Osteocyte (in vitro differentiated cells): ENCODE measurements around the gene ASCL1. TPM values are rescaled to one million over a fixed set of nuclear protein-coding genes. Genes with fewer than 3 reads are reported as not detected.

ENCODE experiments used
- DNase-seq: peaks from one replicate; pipeline ENCODE4 v3.0.0; 2021; ENCODE audit warnings: mixed read lengths; ENCODE audit not compliant: unreplicated experiment; ENCODE audit errors: extremely low spot score
- H3K27ac Mint-ChIP-seq: one replicate; pipeline ENCODE4 v1.8.0; 2021; ENCODE audit warnings: mild to moderate bottlenecking, mixed read lengths; ENCODE audit not compliant: unreplicated experiment
- H3K27me3 Mint-ChIP-seq: one replicate; pipeline ENCODE4 v1.8.0; 2021; ENCODE audit warnings: mixed read lengths; ENCODE audit not compliant: unreplicated experiment
- H3K36me3 Mint-ChIP-seq: one replicate; pipeline ENCODE4 v1.8.0; 2021; ENCODE audit warnings: mixed read lengths; ENCODE audit not compliant: unreplicated experiment
- H3K4me1 Mint-ChIP-seq: one replicate; pipeline ENCODE4 v1.8.0; 2021; ENCODE audit warnings: mixed read lengths; ENCODE audit not compliant: unreplicated experiment
- H3K4me3 Mint-ChIP-seq: one replicate; pipeline ENCODE4 v1.8.0; 2021; ENCODE audit warnings: mild to moderate bottlenecking, moderate library complexity, mixed read lengths; ENCODE audit not compliant: unreplicated experiment
- H3K9me3 Mint-ChIP-seq: one replicate; pipeline ENCODE4 v1.8.0; 2021; ENCODE audit warnings: mixed read lengths; ENCODE audit not compliant: unreplicated experiment
- total RNA-seq: library from RNA; stranded (reverse); gene quantifications from 2 replicates; pipeline ENCODE4 v1.2.1, GENCODE V29; 2021
- TF ChIP-seq, protein P1 (sequence below): fragments of 200-600 bp; sonication (generic); IDR thresholded peaks from 2 replicates; pipeline ENCODE4 v1.5.0; 2021; ENCODE audit warnings: antibody characterized with exemption, mild to moderate bottlenecking, moderate library complexity

Gene ASCL1
- total RNA-seq, 1 donor from 2014 or later = not detected

DNA sequence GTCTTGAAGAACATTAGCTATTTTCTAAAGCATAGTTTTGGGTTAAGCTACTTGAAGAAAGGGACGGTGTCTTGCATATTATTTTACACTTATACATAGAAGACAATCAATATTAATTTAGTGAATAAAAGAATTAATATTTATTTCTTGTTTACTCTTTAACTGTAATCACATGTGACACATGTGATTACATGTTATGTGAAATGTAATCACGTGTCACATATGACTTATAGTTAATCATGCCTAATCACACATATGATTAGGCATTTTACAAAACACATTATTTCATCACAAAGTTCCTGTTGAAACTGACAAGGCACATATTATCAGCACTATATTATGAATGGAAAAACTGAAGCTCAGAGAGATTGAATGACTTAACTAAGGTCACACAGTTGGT, 45.2 kb upstream of the ASCL1 start:
- H3K9me3 Mint-ChIP-seq = no peaks in the 10 kb centered on the region
- H3K4me3 Mint-ChIP-seq = no peak overlapping the region
- H3K4me1 Mint-ChIP-seq = no peaks in the 10 kb centered on the region
- H3K27me3 Mint-ChIP-seq = no peaks in the 10 kb centered on the region
- DNase-seq = no peak
- no peaks in the 10 kb centered on the region for H3K36me3 Mint-ChIP-seq
- no peak overlapping the region for H3K27ac Mint-ChIP-seq
- TF ChIP-seq, protein P1, sequence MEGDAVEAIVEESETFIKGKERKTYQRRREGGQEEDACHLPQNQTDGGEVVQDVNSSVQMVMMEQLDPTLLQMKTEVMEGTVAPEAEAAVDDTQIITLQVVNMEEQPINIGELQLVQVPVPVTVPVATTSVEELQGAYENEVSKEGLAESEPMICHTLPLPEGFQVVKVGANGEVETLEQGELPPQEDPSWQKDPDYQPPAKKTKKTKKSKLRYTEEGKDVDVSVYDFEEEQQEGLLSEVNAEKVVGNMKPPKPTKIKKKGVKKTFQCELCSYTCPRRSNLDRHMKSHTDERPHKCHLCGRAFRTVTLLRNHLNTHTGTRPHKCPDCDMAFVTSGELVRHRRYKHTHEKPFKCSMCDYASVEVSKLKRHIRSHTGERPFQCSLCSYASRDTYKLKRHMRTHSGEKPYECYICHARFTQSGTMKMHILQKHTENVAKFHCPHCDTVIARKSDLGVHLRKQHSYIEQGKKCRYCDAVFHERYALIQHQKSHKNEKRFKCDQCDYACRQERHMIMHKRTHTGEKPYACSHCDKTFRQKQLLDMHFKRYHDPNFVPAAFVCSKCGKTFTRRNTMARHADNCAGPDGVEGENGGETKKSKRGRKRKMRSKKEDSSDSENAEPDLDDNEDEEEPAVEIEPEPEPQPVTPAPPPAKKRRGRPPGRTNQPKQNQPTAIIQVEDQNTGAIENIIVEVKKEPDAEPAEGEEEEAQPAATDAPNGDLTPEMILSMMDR = no peak

DNA sequence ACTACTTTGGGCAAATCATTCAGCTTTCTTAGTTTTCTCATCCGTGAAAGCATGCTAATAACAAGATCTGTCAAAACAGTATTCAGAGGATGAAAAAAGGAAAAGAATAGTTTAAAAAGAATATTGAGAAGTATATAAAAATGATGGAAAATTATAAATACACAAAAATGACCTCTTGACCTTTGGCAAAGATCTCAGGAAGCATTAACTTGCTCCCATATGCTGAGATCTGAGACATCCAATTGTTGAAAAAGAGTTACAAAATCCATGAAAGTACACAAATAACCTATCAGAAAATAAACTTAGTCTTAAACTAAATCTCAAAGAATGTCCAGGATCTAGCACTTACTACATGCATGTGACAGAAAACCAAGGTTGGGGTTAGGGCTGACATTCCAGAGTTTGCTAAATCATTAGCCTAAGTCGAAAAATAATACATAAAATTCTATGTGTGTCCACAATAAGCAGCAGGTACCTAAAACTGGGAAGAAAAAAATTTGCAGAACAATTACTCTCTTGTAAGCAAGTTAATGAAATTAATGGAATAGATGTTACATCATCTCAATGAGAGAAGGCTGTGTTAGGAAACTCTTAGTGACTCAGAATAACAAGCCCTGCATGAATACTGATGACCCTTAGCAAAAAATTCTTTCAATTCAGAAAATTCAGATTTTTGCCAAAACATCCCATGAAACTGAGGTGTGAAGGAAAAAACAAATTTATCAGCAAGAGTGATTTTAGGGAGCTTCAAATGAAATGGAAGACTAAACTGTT, 43.8 kb upstream of the ASCL1 start:
- Mint-ChIP-seq H3K4me1 (no peaks in the 10 kb centered on the region), H3K9me3 (no peaks in the 10 kb centered on the region), H3K27me3 (no peaks in the 10 kb centered on the region), H3K4me3 (no peak overlapping the region), H3K36me3 (no peaks in the 10 kb centered on the region), H3K27ac (no peak overlapping the region)
- TF ChIP-seq, protein P1 = no peak
- no peak for DNase-seq

DNA sequence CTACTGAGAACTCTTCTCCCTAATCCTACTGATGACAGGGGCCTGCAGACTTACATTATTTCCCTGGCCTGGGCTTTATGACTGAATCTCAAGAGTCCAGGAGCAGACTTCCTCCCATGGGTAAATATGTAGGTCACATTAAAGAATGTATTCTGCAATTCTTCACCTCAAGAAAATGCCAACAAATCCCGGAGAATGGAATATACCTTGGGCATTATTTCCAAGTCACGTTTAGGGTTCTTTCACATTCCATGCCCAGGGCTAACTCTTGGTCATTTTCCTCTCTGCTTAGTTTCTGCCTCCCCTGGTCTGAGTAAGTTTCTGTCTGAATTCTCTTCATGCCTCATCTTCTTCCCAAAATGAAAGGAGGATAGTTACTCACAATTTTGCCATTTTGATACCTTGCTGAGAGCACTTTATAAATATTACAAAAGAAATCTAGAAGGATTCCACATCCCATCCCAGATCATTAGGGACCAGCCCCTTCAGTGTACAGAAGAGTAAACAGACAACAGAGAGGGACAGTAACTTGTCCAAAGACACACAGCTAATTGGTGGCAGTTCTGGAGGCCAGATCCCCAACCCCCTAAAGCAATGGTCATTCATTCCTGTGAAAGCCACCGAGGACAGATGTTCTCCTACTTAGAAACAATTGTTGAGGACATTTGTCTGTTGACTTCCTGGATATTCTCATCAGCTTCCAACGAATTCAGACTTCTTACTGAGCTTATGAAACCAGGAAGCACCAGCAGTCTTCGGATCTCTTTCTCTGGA, 41.0 kb upstream of the ASCL1 start:
- TF ChIP-seq, protein P1 = no peak
- no peaks in the 10 kb centered on the region for H3K4me1 Mint-ChIP-seq
- H3K36me3 Mint-ChIP-seq = no peaks in the 10 kb centered on the region
- H3K9me3 Mint-ChIP-seq = no peaks in the 10 kb centered on the region
- DNase-seq = no peak
- H3K27ac Mint-ChIP-seq = no peak overlapping the region
- no peak overlapping the region for H3K4me3 Mint-ChIP-seq
- H3K27me3 Mint-ChIP-seq = no peaks in the 10 kb centered on the region

DNA sequence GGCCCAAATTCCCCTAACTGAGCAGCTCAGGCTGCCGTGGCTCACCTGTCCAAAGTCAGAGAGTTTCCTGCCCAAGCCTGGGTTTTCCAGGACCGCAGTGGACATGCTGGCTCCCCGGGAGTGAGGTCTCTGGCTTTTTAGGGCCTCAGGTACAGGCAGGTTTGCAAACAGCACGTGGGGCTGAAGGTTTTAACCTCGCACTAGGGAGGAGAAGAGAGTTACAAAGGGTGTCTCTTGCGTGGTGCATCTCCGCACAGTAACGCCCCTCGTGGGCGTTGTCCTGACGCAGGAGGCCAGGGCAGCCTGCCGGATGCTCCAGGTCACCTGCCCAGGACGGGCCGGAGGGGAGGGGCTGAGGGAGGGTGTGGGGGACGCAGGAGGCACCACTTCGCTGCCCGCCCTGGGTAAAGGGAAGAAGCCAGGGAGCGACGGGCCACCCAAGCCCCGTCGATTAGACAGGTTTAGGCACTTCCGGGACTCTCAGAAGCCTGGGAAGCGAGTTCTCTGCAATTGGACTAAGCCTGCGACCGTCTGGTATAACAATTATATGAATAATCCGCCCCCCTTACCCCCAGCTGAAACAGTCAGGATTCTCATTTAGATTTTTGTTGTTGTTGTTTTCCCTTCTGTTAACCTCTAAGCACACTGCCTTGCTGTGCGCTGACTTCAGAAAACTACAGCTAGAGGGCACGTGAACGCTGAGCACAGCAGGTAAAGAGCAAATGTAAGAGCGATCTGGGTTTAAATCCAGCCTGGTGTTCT, 40.3 kb upstream of the ASCL1 start, which contains the start of gene PAH:
Gene PAH (minus strand): TSS at position 219 of the 762 bp plus-strand sequence. CDS start 114 bp downstream, at position 105.
- TF ChIP-seq, protein P1 = no peak
- Mint-ChIP-seq H3K36me3 (no peaks in the 10 kb centered on the region), H3K4me1 (no peaks in the 10 kb centered on the region), H3K27me3 (no peaks in the 10 kb centered on the region), H3K4me3 (no peak within 1 kb of the TSS), H3K9me3 (no peaks in the 10 kb centered on the region), H3K27ac (no peak within 1 kb of the TSS)
- DNase-seq = no peak
